GM10847 (cell line): ENCODE data around the gene COL26A1.

Experiments used
- POLR2A ChIP-seq: IDR thresholded peaks from 2 replicates; pipeline ENCODE4 v1.6.1; 2011; ENCODE audit not compliant: insufficient read length; ENCODE audit errors: extremely low read depth

COL26A1 gene

GRCh38 chr7:101450064-101450463, 87.4 kb downstream of the COL26A1 start:
- no peak for TF ChIP-seq POLR2A

- no peak for TF ChIP-seq POLR2A
These were observed 90.9 kb downstream of the COL26A1 start for GRCh38 chr7:101453617-101454016.

- TF ChIP-seq POLR2A = no peak
These were observed 94.5 kb downstream of the COL26A1 start for GRCh38 chr7:101457001-101457750.

GRCh38 chr7:101465131-101465530, 102.5 kb downstream of the COL26A1 start:
- no peak for TF ChIP-seq POLR2A

- no peak for TF ChIP-seq POLR2A
These were observed 103.0 kb downstream of the COL26A1 start for GRCh38 chr7:101465576-101466196.

- TF ChIP-seq POLR2A = no peak
These were observed 104.2 kb downstream of the COL26A1 start for GRCh38 chr7:101466871-101467270.

GRCh38 chr7:101468546-101469275, 106.0 kb downstream of the COL26A1 start:
- TF ChIP-seq POLR2A = no peak

GRCh38 chr7:101470668-101471487, 108.2 kb downstream of the COL26A1 start:
- TF ChIP-seq POLR2A = no peak

GRCh38 chr7:101474178-101474577, 111.5 kb downstream of the COL26A1 start:
- no peak for TF ChIP-seq POLR2A

- no peak for TF ChIP-seq POLR2A
These were observed 116.5 kb downstream of the COL26A1 start for GRCh38 chr7:101479217-101479616.

GRCh38 chr7:101486433-101487104, 123.9 kb downstream of the COL26A1 start:
- no peak for TF ChIP-seq POLR2A

GRCh38 chr7:101487105-101487458, 124.4 kb downstream of the COL26A1 start:
- TF ChIP-seq POLR2A = no peak

GRCh38 chr7:101487753-101488152, 125.1 kb downstream of the COL26A1 start:
- no peak for TF ChIP-seq POLR2A

GRCh38 chr7:101488826-101489572, 126.3 kb downstream of the COL26A1 start:
- TF ChIP-seq POLR2A = no peak
